ENCODE results near the gene TNFAIP1. TPM values are rescaled to one million over a fixed set of nuclear protein-coding genes. Genes with fewer than 3 reads are reported as not detected.
"Not testable (repeated sequence)": the region's sequence is repeated elsewhere in the genome, so short reads cannot be mapped to it uniquely, and the experiment has no call there.

Gene TNFAIP1, protein sequence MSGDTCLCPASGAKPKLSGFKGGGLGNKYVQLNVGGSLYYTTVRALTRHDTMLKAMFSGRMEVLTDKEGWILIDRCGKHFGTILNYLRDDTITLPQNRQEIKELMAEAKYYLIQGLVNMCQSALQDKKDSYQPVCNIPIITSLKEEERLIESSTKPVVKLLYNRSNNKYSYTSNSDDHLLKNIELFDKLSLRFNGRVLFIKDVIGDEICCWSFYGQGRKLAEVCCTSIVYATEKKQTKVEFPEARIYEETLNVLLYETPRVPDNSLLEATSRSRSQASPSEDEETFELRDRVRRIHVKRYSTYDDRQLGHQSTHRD
- polyA plus RNA-seq (ENCODE audit: insufficient read length), result 33.4 TPM

DNA sequence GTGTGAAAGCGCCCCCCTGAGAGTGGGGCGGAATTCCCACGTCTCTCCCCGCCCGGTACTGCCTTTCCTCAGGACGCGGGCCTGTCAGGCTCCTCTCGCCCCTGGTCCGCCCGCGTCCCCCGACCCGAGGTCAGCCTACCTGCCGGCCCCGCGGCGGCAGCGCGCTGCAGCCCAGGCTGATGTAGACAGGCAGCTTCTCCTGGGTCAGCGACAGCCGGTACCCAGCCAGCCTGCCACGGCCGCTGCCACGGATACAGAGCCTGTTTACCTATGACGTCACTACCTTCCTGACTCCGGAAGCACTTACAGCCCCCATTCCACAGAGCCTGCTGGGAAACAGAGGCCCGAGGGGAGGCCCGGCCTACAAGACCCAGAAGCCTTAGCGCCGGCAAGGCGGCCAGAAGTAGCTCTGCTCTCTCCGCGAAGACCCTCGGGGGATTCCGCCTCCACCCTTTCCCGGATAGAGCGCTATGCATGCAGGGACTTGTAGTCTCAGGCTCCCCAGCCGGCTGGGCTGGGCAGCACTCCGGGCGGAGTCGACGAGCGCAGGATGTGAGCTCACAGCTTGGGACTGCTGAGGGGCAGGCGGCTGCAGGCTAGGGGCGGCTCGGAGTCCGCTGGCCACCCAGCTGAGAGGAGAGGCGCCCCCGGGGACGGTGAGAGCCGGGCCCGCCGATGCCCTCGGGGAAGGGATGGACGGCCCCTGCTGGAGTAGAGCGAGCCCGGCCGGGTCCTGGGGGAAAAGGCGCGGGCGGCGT, at the start of gene TNFAIP1, which contains the start of gene IFT20:
TNFAIP1 (plus strand) TSS at position 561 of the 758 bp plus-strand sequence. CDS start 3,761 bp downstream, outside the sequence.
IFT20 (minus strand) TSS at position 272 of the 758 bp plus-strand sequence. CDS start 3,487 bp downstream, outside the sequence.
- peak; percentile 100 for DNase-seq

- DNase-seq, result no peak
Measured at GRCh38 chr17:28285965-28286364, 49.6 kb upstream of the TNFAIP1 start.

DNA sequence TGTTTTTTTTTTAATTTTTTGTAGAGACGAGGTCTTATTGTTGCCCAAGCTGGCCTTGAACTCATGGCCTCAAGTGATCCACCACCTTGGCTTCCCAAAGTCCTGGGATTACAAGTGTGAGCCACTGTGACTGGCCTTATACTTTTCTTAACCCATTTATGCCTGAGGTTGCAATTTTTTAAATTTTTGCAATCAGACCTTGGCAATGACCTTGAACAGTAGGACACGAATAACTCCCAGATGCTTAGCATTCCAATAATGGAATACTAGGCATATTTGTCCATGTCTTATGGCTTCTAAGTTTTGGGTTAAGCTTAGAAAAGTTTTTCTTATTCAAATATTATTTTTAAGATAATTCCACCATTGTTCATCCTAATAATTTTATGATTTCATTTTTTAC, 44.9 kb upstream of the TNFAIP1 start:
- no peak for DNase-seq

DNA sequence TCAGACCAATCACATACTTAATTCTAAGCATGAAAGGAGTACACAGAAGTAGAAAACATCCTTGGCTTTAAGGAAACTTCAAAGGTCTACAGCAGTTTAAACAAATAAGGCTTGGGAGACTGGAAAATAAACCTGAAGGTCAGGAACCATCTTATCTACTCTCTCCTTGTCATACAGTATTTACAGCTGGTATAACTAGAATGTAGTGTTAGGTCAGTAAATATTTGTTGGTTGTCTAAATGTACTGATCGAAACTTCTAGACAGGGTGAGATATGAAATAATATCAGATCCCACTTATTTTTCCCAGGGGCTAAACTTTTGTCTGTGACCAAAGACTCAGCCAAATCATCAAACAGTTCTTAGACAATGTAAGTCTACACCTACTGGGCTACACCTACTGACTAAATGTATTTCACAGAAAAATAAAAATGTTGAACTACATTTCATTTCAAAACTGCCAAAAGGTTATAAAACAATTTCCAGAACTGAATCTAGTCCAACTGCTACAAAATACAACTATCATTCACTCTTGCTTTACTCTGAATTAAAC, 43.7 kb upstream of the TNFAIP1 start:
- DNase-seq, result no peak

GRCh38 chr17:28292878-28293277, 42.7 kb upstream of the TNFAIP1 start:
- not testable (repeated sequence) for DNase-seq

DNA sequence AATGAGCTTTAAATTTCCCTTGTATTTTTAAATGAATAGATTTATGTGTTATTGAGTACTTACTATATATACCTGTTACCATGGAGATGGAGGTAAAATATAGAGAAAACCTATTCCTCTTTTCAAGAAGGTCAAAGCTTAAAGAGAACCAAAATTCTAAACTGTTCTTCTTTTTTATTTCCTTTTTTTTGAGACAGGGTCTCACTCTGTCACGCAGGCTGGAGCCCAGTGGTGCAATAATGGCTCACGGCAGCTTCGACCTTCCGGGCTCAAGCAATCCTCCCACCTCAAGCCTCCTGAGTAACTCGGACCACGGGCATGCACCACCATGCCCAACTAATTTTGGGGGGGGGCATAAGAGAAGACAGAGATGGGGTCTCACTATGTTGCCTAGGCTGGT, 41.6 kb upstream of the TNFAIP1 start:
- no peak for DNase-seq

GRCh38 chr17:28295677-28296578, 39.6 kb upstream of the TNFAIP1 start:
- no peak for DNase-seq

- no peak for DNase-seq
Measured at GRCh38 chr17:28298449-28298848, 37.1 kb upstream of the TNFAIP1 start.

DNA sequence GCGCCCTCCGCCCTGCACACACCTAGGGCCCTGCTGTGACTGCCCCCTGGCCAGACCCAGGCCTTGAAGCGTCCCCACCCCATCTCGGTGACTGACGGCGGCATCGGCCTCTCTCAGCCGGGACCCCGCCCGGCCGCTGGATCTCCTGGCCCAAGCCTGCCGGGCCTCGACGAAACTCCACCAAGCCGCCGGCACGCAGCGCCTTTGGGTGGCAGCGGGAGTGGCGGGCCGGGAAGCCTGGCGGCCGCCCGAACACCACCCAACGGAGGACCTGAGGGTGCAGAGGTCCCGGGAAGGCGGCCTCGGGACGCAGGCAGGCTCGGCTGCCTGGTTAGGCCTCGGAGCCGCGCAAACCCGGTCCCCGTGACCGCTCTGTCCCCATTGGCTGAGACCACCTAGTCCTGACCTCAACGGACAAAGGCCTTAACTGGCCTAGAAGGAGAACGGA, 28.6 kb upstream of the TNFAIP1 start:
- no peak for DNase-seq

- no peak for DNase-seq
Measured at GRCh38 chr17:28313841-28314240, 21.7 kb upstream of the TNFAIP1 start.

DNA sequence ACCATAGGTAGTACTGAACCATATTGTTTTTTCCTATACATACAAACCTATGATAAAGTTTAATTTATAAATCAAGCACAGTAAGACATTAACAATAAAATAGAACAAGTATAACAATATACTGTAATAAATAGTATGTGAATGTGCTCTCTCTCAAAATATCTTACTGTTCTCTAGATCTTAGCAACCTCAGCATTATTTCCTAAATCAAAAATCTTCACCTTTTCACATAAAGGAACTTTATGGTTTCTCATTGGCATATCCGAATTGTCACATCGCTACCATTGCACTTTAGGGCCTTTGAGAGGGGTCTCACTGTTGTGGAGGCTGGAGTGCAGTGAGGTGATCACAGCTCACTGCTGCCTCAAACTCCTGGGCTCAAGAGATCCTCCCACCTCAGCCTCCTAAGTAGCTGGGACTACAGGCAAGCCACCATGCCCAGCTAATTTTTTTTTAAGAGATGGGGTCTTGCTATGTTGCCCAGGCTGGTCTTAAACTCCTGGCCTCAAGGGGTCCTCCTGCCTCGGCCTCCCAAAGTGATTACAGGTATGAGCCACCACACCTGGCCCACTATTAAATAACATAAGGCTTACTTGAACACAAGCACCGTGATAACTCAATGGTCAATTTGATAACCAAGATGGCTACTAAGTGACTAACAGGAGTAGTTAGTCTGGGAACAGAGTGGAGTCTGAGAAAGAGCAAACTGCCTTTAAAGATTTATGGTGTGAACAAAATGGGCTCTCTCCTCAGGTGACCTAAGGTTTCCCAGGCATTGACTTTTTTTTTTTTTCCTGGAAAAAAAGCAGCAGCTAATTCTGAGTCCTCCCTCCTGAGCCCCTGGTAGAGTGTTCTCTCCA, 19.5 kb upstream of the TNFAIP1 start:
- DNase-seq, result no peak

GRCh38 chr17:28317099-28317965, 18.2 kb upstream of the TNFAIP1 start:
- no peak for DNase-seq

- DNase-seq, result no peak
Measured at GRCh38 chr17:28317966-28318758, 17.4 kb upstream of the TNFAIP1 start.

GRCh38 chr17:28318759-28319597, 16.6 kb upstream of the TNFAIP1 start, which contains the start of gene TMEM97:
TSS of gene TMEM97 (plus strand) at chr17:28319200. CDS start at chr17:28319240, 40 bp downstream.
- peak; percentile 96 for DNase-seq

- DNase-seq, result no peak
Measured at GRCh38 chr17:28319598-28319935, 16.0 kb upstream of the TNFAIP1 start.

DNA sequence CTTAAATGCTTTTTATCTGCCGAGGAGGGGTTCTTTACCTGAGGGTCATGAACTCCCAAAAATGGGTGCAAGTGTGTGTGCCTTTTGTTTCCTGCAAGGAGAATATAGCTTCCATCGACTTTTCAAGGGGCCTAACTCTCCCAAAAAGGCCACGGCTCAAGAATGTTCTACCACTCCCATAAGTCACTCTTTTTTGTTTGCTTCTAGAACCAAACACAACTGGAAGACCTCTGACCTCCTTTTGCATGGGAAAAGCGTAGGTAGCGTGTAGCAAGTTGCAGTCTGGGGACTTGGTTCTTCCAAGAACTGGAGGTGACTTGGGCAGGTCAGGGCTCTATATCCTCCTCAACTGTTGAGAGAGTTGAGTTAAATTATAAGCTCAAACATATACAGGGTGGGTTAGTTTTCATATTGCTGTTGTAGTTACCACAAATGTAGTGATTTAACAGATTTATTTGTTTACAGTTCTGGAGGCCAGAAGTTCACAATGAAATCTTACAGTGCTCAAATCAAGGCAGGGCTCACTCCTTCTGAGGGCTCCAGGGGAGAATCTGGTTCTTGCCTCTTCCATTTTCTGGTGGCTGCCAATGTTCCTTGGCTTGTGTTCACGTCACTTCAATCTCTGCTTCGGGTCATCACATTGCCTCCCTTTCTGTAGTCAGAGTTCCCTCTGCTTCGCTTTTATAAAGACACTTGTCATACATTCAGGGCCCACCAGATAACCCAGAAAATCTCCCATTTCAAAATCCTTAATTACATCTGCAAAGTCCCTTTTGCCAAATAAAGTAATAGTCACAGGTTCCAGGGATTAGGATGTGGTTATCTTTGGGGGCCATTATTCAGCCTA, 15.1 kb upstream of the TNFAIP1 start:
- no peak for DNase-seq

- DNase-seq, result no peak
Measured at GRCh38 chr17:28324267-28324745, 11.3 kb upstream of the TNFAIP1 start.
